ENCODE data around the gene CNBD2. TPM values are rescaled to one million over a fixed set of nuclear protein-coding genes. Genes with fewer than 3 reads are reported as not detected.

Gene CNBD2
- polyA plus RNA-seq (9.5 TPM in 2 replicates), polyA minus RNA-seq (2.7 and 6.8 TPM in 2 replicates)

- Histone ChIP-seq H4K20me1 (ENCODE audit: insufficient read depth) (no peaks in the 10 kb centered on the region), H3F3A (ENCODE audit: insufficient read depth, low read length, poor library complexity, severe bottlenecking) (no peaks in the 10 kb centered on the region), H3K36me3 (ENCODE audit: insufficient read depth, low read length) (no peaks in the 10 kb centered on the region), H3K4me3 (ENCODE audit: low read length) (no peak within 1 kb of the TSS), H3K9ac (ENCODE audit: low read length) (no peak within 1 kb of the TSS), H3K27ac (ENCODE audit: low read length) (no peak within 1 kb of the TSS), H3K4me2 (ENCODE audit: low read length) (no peak within 1 kb of the TSS), H3K9me3 (ENCODE audit: low read length) (no peaks in the 10 kb centered on the region), H3K9me2 (ENCODE audit: insufficient read depth, low read length) (no peaks in the 10 kb centered on the region), H3K27me3 (ENCODE audit: insufficient read depth, low read depth, low read length) (no peaks in the 10 kb centered on the region), H3K79me2 (replicated peaks; ENCODE audit: insufficient read depth, low read length) (no peaks in the 10 kb centered on the region), H2AFZ (ENCODE audit: low read depth, low read length) (no peak within 1 kb of the TSS)
- TF ChIP-seq EP300 (conservative IDR thresholded peaks at IDR 0.05; ENCODE audit: poor library complexity, severe bottlenecking) (no peak), MXI1 (conservative IDR thresholded peaks at IDR 0.05; ENCODE audit: poor library complexity, severe bottlenecking) (no peak), POLR2AphosphoS5 (IDR thresholded peaks at IDR 0.05) (no peak)
- TF ChIP-seq, protein P1, sequence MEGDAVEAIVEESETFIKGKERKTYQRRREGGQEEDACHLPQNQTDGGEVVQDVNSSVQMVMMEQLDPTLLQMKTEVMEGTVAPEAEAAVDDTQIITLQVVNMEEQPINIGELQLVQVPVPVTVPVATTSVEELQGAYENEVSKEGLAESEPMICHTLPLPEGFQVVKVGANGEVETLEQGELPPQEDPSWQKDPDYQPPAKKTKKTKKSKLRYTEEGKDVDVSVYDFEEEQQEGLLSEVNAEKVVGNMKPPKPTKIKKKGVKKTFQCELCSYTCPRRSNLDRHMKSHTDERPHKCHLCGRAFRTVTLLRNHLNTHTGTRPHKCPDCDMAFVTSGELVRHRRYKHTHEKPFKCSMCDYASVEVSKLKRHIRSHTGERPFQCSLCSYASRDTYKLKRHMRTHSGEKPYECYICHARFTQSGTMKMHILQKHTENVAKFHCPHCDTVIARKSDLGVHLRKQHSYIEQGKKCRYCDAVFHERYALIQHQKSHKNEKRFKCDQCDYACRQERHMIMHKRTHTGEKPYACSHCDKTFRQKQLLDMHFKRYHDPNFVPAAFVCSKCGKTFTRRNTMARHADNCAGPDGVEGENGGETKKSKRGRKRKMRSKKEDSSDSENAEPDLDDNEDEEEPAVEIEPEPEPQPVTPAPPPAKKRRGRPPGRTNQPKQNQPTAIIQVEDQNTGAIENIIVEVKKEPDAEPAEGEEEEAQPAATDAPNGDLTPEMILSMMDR (IDR thresholded peaks at IDR 0.05; ENCODE audit: poor library complexity, severe bottlenecking): no peak
Observed at GRCh38 chr20:35967979-35968640, at the start of gene CNBD2. CNBD2 (plus strand) TSS chr20:35968590; CDS start chr20:35968763, 173 bp downstream.

- Histone ChIP-seq H3K36me3 (ENCODE audit: insufficient read depth, low read length) (peaks cover 9% of the 10 kb centered on the region), H3K79me2 (replicated peaks; ENCODE audit: insufficient read depth, low read length) (no peaks in the 10 kb centered on the region), H3K9me3 (ENCODE audit: low read length) (no peaks in the 10 kb centered on the region), H2AFZ (ENCODE audit: low read depth, low read length) (no peak overlapping the region), H3K9ac (ENCODE audit: low read length) (no peak overlapping the region), H3F3A (ENCODE audit: insufficient read depth, low read length, poor library complexity, severe bottlenecking) (no peaks in the 10 kb centered on the region), H3K4me3 (ENCODE audit: low read length) (no peak overlapping the region), H4K20me1 (ENCODE audit: insufficient read depth) (no peaks in the 10 kb centered on the region), H3K27me3 (ENCODE audit: insufficient read depth, low read depth, low read length) (no peaks in the 10 kb centered on the region), H3K27ac (ENCODE audit: low read length) (no peak overlapping the region), H3K9me2 (ENCODE audit: insufficient read depth, low read length) (no peaks in the 10 kb centered on the region), H3K4me2 (ENCODE audit: low read length) (no peak overlapping the region)
- TF ChIP-seq SMC3 (conservative IDR thresholded peaks at IDR 0.05; ENCODE audit: poor library complexity): no peak
- no peak for TF ChIP-seq MXI1 (conservative IDR thresholded peaks at IDR 0.05; ENCODE audit: poor library complexity, severe bottlenecking)
- no peak for TF ChIP-seq EZH2 (IDR thresholded peaks at IDR 0.05; ENCODE audit: borderline replicate concordance, insufficient read depth, low read length, poor library complexity, severe bottlenecking)
- no peak for TF ChIP-seq EP300 (conservative IDR thresholded peaks at IDR 0.05; ENCODE audit: poor library complexity, severe bottlenecking)
- TF ChIP-seq TAF1 (IDR thresholded peaks at IDR 0.05; ENCODE audit: low read depth): no peak
- no peak for TF ChIP-seq POLR2AphosphoS5 (IDR thresholded peaks at IDR 0.05)
- no peak for TF ChIP-seq REST (IDR thresholded peaks at IDR 0.05; ENCODE audit: borderline replicate concordance)
- TF ChIP-seq RAD21 (conservative IDR thresholded peaks at IDR 0.05): no peak
- TF ChIP-seq, protein P1 (IDR thresholded peaks at IDR 0.05; ENCODE audit: poor library complexity, severe bottlenecking): no peak
Observed at GRCh38 chr20:35920523-35920922, 47.9 kb upstream of the CNBD2 start.

Data from neural cell (in vitro differentiated cells).